GM12872 (cell line): Measurements from ENCODE around the gene PIP4K2C.

Source experiments
- TF ChIP-seq, protein P1 (sequence below): IDR thresholded peaks from 3 replicates; pipeline ENCODE4 v1.5.1; 2011; ENCODE audit warnings: low read depth, mild to moderate bottlenecking, low read length, moderate library complexity; ENCODE audit not compliant: insufficient read depth

The PIP4K2C gene

DNA sequence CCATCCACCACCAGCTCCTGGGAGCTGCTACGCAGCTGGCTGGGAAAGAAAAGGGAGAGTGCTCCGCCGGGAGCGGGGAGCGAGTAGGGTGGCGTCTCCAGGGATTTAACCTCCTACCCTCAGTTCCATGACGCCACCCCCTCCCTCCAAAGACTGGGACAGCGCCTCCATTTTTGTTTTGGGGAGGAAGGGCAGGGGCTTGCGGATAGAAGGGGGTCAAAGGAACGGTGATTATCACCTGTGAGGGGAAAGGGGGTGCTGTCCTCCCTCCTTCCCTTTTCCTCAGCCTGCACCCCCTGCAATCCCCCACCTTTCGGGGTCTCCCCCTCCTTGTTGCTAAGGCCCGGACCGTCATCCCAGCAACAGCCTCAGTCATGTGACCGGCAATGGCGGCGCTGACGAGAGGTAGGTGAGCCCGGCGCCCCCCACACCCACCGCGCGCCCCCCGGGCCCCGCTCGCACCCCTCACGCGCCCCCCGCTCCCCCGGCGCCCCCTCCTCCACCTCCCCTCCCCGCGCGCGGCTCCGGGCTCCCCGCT lies 13.5 kb downstream of the PIP4K2C start, which contains the start of gene DTX3:
TSS of gene DTX3 (plus strand) at position 371 of the 538 bp plus-strand sequence. CDS start 1,694 bp downstream, outside the sequence.
- TF ChIP-seq, protein P1, sequence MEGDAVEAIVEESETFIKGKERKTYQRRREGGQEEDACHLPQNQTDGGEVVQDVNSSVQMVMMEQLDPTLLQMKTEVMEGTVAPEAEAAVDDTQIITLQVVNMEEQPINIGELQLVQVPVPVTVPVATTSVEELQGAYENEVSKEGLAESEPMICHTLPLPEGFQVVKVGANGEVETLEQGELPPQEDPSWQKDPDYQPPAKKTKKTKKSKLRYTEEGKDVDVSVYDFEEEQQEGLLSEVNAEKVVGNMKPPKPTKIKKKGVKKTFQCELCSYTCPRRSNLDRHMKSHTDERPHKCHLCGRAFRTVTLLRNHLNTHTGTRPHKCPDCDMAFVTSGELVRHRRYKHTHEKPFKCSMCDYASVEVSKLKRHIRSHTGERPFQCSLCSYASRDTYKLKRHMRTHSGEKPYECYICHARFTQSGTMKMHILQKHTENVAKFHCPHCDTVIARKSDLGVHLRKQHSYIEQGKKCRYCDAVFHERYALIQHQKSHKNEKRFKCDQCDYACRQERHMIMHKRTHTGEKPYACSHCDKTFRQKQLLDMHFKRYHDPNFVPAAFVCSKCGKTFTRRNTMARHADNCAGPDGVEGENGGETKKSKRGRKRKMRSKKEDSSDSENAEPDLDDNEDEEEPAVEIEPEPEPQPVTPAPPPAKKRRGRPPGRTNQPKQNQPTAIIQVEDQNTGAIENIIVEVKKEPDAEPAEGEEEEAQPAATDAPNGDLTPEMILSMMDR, result no peak

DNA sequence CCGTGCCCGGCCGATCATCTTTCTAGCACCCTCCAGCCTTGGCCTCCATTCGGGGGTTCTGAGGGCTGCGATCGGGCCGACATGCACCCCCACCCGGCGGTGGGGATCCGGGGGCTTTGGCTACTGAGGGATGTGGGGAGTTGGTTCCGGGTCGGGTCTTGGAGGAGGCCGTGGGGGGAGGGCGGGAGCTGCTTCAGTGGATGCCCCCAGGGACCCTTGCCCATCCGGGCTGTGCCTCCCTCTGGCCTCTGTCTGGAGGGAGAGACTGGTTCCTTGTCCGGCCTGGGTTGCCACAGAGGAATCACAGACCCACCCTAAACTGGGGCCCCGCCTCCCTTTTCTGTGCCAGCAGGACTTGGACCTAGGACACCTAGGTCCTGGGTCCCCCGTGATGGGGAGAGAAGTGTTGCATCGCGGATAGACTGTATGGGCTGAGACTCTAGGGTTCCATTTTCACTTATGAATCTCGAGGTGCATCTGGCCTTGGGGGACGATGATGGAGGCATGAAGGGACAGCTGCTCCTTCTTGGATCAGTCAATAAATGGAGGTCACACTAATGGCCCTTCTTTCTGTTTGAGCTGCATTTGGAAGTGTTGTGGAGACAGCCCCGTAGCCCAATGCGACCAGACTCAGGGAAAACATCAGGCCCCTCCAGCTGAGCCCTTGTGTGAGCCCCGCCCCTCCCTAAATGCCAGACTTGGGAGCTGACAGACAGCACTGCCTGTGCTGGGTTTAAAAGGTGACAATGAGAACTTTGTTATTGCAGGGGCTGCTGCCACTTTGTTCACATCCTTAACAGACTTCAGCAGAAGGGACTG lies 14.2 kb downstream of the PIP4K2C start:
- TF ChIP-seq, protein P1, result no peak

DNA sequence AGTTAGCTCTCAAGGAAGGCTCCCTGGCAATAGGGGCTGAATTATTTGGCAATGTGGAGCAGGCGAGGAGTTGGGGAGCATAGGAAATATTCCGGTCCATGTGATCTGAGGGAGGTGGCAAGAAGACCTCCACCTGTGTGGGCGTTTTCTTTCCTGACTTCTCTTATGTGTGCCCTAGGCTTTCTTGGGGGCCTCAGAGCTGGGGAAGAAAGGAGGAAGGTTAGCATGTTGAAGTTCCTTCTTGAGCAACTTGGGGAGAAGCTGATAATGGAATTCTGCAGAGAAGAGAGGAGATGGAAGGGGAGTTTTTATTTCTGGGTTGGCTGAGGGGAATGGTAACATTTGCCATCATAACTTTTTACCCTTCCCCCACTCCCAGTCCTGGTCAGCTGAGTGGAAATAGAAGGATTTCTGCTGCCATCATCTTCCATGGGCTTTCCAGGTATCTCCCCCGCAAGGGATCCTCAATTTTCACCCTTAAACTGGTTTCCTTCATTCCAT lies 14.9 kb downstream of the PIP4K2C start:
- TF ChIP-seq, protein P1, result no peak

DNA sequence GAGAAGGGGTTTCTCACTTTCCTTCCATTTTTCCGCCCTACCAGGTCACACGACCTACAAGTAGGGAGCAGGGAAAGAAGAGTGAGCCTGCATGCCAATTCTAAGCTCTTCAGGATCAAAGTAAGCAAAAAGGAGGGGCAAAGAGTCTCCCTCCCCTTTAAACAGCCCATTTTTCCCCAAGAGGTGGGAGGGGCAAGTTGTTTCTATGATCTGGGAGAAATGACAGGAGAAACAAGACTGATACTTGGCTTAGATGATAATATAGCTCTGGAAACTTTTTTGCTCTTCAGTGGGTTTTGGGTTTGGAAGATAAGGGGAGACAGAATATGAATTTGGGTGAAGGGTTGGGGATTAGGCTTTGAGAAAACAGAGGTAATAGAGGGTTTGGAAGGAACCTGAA lies 15.4 kb downstream of the PIP4K2C start:
- TF ChIP-seq, protein P1, result no peak

DNA sequence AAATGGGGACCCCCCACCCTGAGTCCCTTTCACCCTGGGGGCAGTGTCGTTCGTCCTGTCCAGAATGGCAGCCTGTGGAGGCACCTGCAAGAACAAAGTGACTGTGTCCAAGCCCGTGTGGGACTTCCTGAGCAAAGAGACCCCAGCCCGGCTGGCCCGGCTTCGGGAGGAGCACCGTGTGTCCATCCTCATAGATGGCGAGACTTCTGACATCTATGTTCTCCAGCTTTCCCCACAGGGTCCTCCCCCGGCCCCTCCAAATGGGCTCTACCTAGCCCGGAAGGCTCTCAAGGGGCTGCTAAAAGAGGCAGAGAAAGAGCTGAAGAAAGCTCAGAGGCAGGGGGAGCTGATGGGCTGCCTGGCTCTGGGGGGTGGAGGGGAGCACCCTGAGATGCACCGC lies 15.8 kb downstream of the PIP4K2C start:
- TF ChIP-seq, protein P1, result no peak

DNA sequence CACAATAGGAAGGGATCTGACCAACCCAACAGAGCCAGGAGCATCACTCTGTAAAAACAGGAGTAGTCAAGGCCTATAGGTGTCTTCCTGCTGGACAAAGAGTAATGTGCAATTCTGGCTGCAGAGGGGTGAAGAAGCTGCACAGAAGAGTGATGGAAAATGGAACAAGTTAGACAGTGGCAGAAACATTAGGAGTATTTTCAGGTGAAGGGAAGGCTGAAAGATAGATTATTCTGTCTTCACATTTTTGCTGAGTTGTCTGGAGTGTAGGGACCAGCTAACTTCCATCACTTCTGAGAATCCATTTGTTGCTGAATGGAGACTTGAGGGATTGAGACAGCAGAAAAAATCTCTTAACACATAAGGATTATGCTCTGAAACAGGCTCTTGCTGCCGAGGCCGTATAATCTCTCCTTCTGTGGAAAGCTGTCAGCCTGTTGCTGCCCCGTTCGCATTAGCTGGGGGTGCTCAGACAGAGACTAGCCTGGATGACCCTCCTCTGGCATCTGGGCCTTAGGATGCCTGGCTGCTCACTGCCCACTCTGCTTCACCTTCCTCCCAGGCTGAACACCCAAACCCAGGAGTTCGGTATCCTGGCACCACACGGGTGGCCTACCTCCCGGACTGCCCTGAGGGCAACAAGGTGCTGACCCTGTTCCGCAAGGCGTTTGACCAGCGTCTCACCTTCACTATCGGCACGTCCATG lies 17.1 kb downstream of the PIP4K2C start:
- TF ChIP-seq, protein P1, result no peak
